ENCODE measurements around the gene ZNF653.
A peak's percentile ranks its signal among the peaks of the same experiment; 100 is the strongest.

DNA sequence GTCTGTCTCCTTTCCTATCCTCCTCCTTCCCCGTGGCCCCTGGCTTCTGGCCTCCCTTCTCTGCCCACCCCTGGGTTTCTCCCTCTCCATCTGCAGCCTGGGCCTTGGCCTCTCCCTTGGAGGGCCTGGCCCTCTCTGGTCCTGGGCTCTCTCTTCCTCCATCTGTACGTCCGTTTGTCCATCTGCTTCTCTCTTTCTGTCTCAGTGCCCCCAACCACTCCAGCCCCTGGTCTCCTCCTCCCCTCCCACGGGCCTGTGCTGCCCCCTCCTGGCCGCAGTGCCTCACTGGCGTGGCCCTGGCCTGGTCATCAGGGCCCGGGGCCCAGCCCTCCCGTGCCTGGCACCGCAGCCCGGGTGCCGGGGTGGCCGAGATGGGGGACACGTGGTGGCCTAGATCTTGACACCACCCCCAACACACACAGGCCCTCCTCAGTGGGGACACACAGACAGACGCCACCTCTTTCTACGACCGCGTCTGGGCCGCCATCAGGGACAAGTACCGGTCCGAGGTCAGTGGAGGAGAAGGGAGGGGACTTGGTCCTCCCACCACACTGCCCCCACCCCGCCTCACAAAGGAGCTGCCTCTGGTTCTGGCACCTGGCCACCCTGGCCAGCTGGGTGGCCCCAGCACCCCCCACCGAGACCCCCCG lies 58.9 kb downstream of the ZNF653 start:
- TF ChIP-seq POLR2A (IDR thresholded peaks at IDR 0.05) (no peak), CTCF (IDR thresholded peaks at IDR 0.05) (peak in 5 of 6 experiments; percentile 55 to 75 (median 69))

Data from Peyer's patch (tissue), 4 donors.